Measurements from ENCODE around the gene TRIM45.

DNA sequence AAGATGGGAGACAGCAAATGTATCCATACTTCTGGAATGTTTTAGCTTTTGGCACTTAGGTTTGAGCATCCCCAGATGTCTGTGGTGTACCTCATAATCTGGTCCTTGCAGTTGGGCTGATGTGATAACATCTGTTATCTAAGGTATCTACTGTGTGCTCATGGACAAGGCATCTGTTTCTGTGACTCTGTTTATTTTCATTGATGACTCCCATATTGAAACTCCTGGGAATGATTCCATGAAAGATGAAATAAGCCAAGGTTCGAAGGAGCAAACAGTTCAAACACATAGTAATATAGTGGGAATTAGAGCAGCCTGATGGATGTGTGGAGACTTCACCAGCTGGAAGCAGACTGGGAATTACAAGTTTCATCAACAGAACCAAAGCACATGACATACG lies 20.7 kb upstream of the TRIM45 start:
- TF ChIP-seq, protein P1, sequence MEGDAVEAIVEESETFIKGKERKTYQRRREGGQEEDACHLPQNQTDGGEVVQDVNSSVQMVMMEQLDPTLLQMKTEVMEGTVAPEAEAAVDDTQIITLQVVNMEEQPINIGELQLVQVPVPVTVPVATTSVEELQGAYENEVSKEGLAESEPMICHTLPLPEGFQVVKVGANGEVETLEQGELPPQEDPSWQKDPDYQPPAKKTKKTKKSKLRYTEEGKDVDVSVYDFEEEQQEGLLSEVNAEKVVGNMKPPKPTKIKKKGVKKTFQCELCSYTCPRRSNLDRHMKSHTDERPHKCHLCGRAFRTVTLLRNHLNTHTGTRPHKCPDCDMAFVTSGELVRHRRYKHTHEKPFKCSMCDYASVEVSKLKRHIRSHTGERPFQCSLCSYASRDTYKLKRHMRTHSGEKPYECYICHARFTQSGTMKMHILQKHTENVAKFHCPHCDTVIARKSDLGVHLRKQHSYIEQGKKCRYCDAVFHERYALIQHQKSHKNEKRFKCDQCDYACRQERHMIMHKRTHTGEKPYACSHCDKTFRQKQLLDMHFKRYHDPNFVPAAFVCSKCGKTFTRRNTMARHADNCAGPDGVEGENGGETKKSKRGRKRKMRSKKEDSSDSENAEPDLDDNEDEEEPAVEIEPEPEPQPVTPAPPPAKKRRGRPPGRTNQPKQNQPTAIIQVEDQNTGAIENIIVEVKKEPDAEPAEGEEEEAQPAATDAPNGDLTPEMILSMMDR (IDR thresholded peaks at IDR 0.05), result no peak
- TF ChIP-seq POLR2A (IDR thresholded peaks at IDR 0.05), result no peak
